Amniotic epithelial cell (primary cell): Measurements from ENCODE around the gene PLP2.
"Not testable (repeated sequence)": the region's sequence is repeated elsewhere in the genome, so short reads cannot be mapped to it uniquely, and the experiment has no call there.

Experiments used
- DNase-seq: peaks from one replicate; pipeline ENCODE4 v3.0.0-alpha.2; 2010; ENCODE audit warnings: low read depth

Gene PLP2

DNA sequence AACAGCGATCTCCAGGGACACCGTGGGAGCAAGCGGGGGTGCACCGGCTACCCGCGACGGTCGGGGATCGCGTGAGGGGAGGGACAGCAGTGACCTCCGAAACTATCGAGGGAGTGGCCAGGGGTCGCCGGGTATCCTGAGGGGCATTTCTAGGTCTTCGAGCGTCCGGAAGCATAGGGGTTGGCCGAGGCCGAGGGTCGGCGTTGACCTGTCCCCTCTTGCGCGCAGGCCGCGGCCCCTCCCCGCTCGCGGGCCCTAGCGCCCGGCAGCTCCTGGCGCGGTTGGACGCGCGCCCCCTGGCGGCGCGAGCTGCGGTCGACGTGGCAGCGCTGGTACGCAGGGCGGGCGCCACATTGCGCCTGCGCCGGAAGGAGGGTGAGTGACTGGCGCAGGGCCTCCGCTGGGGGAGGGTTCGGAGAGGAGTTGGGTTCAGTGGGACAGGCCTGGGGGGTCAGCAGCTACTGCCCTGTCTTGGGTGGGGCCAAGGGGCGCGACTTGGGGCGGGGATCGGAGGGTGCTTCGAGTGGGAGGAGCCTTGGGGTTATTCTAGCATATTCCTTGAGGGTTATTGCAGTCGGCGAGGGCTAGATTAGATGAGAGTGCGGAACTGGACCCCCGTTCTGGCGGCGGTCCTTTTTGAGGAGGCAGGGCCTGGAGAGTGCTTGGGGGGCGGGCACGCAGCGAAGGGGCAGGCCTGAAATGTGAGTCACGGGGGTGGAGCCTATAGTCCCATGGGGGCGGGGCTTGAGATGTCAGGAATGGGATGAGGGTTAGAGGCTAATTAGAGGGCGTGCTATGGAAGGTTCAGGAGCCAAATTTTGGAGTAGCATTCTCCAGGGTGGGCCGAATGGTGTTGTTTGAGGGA, 7.9 kb upstream of the PLP2 start:
- peak; percentile 77 for DNase-seq

DNA sequence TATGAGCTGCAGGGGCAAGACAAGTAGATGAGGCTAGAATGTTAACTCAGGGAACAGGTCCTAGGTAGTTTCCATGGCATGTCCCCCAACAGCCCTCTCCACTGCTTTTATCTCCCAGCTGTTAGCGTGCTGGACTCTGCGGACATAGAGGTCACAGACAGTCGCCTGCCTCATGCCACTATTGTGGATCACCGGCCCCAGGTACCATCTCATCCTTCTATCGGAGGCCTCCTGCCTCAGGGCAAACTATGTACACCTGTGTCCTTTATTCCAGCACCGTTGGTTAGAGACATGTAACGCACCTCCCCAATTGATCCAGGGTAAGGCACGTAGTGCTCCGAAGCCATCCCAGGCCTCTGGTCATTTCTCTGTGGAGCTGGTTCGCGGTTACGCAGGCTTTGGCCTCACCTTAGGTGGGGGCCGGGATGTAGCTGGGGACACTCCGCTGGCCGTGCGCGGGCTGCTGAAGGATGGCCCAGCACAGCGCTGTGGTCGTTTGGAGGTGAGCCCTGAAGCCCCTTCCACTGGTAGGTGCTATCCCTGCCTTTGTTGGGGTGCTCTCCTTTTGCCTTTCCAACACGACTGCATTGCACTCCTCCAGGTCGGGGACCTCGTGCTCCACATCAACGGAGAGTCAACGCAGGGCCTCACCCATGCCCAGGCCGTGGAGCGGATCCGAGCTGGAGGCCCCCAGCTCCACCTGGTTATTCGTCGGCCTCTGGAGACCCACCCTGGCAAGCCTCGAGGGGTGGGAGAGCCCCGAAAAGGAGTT, 6.9 kb upstream of the PLP2 start:
- no peak for DNase-seq

DNA sequence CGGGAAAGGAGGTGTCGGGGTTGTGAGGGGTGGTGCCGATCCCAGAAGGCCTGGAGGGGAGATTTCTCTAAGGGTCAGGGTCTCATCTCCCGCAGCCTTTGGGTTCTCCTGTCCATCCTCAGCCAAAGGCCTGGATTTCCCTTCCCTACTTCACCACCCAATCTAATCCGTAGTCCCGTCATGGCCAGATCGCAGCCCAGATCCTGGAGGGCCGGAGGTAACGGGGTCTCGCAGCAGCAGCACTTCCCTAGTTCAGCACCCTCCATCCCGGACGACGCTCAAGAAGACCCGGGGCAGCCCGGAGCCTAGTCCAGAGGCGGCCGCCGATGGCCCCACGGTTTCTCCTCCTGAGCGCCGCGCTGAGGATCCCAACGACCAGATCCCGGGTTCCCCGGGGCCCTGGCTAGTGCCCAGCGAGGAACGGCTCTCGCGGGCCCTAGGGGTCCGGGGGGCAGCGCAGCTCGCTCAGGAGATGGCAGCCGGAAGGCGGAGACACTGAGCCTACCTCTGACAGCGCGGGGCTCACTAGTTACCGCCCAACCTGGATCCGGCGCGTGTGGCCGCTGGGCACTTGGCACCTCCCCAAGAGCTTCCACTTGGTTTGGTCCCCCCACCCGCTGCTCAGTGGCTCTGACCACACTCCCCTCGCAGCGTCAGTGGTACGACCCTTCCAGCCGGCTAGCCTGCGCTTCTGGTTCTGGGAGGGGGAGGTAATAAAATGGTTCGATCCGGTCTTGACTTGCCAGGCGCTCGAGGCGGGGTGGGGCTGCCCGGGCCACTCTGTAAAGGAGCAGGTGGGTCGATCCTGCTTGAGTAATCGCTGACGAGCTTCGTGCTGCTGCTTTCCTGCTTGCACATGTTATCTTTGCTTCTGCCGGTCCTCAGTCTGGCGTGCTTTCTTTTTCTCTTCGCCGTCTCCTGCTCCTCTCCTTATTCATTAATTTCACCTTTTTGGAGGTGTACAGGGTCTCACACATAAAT, 5.5 kb upstream of the PLP2 start:
- DNase-seq = peak; percentile 70

DNA sequence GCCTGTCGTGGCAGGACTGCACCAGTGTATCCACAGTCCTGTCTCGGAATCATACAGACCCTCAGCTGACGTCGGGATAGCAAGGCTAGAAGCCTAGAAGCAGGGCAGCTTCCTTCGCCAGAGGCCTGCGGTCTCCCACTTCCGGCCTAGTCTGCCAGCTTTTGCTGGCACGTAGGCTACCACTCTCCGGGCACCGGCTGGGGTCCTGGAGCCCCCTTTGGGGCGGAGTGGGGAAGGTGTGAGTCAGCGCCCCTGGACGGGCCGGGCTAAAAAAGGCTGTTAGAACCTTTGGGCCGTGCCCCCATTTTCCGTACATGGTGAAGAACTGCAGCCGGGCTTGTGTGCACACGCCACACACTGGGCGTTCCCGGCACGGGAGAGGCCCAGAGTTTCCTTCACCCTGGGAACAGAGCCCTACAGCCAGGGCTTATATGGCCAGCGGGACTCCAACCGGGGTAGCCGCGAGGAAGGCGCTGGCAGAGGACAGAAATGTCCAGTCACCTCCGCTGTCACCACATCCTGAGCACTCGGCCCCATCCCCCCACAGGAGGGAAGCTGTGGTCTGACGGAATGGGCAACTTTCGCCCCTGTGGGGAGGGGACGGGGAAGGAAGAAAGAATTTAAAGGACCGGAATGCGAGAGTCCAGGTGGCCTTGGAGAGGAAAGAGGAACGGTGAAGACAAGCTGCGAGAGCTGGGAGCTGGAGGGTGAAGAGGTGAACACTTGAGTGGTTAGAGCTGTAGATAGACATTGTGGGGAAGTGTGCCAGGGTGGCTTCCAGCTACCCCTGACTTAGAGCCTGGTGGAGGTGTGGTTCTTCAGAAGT, 4.6 kb upstream of the PLP2 start:
- DNase-seq = peak; percentile 78

DNA sequence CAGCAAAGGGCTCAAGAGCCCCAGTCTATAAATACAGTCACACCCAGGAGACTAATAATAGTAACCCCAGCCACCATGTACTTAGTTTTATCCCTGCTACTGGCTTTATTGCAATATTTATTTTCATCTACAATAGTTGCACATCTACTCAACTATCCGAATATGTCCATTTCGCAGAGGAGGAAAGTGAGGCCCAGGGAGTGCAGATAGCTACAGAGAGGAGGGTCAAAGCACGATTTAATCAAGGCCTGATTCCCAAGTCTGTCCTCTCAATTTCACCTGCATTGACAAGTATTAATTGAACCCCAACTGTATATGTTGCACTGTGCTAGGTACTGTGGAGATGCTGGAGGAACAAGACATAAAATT, 4.0 kb upstream of the PLP2 start:
- no peak for DNase-seq

DNA sequence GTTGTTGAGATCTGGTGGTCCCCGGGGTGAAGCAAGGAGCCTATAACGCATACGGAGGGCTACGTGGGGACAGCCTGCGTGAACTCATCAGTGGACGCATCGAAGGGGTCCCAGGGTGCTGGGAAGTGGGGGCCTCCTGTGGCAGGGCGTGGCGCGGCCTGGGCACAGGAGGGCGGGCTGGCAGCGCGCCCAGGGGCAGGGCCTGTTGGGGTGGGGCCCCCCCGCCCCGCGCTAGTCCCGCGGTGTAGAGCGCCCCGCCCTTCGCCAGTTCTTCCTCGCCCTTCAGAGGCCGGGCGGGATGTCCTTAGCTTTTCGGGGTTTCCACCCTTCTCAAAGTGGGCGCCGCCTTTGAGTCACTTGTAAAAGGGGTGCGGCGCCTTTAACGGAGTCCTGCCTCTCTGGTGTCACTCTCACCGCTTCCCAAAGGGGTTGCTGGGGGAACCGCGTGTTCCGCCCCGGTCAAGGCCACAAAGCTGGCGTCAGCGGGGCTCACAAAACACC, 632 bp downstream of the PLP2 start:
- DNase-seq = peak; percentile 26

DNA sequence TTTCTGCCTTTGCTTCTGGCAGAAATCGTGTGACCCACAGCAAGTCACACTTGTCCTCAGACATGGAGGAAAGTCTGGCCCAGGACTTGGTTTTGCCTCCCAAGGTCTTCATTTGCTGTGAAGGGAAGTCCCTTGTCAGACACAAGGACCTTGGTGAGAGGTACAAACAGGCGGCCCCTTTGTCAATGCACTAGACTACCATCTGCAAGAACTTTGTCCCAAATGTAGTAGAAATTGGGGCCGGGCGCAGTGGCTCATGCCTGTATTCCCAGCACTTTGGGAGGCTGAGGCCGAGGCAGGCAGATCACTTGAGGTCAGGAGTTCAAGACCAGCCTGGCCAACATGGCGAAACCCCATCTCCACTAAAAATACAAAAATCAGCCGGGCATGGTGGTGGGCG, 1.8 kb downstream of the PLP2 start:
- DNase-seq = not testable (repeated sequence)

DNA sequence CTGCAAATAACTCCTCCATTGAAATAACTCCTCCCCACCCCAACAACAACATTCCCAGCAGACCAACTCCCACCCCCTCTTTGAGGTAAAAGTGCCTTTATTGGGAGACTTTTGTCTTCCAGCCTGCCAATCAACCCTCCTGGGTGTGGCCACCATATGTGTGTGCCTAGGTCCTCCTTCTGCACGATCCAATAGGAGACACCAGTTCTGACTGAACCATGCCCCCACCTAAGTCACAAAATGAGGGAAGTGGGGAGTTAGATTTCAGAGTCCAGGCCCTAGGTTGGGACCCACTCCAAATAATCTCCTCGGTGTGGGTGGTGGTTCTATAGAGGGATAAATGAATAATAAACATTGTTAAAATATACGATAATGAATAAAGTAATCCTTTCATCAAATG, 3.0 kb downstream of the PLP2 start:
- DNase-seq = no peak

DNA sequence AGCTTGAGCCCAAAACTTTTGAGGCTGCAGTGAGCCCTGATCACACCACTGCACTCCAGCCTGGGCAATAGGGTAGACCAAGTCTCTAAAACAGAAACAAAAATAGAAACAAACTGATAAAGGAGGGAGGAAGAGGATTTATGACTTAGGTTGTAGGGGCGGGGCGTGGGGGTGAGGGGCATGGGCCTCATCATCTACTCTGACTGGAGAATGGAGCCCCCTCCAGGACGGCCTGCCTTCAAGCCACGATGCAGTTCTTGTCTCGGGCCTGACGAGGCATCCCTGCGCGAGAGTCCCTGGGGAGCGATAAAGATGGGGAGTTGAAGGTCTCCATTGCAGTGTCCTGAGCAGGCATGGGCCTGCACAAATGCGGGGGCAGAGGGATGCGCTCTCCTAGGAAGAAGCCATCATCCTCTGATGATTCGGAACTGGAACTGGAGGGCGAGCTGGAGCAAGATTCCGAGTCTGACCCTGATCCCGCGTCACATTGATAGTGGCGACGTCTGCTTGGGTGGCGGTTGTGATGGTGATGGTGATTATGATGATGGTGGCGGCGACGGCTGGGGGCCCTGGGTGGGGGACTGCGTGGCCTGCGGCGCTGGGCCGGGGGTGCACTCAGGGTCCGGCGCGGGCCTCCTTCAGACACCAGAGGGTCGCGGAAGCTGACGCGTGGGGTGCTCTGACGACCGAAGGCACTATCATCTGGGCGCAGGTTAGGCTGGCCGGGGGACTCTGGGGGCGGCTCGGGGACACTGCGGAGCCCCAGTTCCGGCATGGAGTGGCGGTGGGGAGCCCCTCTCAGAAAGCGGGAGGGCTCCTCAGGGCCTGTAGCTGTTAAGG, 4.0 kb downstream of the PLP2 start:
- no peak for DNase-seq

DNA sequence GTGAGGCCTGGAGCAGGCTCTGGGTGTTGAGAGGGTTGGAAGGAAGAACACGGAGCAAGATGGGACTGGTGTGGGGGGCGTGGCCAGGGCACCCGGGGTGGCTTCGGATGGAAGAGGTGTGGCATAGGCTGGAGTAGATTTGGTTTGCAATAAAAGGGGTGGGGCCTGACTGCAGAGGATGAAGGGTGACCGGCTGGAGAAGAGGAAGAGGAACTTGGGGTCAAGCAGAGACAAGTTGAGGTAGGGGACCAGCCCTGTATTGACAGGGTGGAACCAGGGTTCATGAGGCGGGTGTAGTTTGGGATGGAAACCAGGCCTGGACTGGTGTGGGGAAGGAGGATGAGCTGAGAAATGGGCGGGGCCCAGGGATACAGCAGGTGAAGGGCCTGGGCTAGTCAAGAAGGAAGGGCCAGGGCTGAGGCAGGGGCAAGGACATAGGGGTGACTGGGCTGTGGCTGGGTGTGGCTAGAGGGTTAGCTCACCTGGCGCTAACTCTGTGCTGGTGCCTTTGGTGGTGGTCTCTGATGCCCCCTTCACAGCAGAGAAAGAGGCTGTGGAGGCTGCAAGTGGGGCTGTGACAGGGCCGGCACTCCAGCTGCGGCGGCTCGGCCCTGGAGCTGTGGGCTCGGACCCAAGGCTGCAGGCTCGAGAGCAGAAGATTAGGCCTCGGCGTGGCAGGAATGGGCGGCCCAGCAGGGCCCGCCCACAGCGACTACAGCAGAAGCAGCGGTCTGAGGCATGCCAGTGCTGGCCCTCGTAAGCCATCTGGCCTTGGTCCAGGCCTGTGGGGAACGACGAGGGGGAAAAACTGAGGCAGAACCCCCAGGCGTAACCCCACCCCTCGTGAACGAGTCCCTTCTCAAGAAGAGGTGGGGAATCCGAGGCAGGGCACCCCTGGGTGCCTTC, 5.0 kb downstream of the PLP2 start:
- DNase-seq = peak; percentile 28

DNA sequence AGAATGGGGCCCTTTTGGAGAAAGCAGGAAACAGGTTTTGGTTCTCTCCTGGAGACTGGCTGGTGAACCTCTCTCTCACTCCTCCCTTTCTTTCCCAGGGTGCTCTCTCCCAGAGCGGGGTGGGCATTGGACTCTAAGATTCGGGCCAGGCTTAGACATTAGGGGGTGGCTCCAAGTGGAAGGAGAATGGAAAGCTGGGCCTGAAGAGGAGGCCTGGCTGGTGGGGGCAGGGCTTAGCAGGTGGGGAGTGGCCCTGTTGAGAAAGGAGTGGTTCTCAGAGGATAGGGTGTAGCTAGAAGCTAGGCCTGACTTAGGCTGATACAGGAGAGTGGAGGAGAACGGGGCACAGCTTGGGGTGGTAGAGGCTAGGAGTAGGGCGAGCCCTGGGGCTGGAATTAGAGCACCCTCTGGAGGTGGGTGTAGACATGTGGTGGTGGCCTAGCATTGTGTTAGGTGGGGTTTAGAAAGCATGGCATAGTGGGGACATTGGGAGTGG, 5.7 kb downstream of the PLP2 start:
- peak; percentile 24 for DNase-seq

DNA sequence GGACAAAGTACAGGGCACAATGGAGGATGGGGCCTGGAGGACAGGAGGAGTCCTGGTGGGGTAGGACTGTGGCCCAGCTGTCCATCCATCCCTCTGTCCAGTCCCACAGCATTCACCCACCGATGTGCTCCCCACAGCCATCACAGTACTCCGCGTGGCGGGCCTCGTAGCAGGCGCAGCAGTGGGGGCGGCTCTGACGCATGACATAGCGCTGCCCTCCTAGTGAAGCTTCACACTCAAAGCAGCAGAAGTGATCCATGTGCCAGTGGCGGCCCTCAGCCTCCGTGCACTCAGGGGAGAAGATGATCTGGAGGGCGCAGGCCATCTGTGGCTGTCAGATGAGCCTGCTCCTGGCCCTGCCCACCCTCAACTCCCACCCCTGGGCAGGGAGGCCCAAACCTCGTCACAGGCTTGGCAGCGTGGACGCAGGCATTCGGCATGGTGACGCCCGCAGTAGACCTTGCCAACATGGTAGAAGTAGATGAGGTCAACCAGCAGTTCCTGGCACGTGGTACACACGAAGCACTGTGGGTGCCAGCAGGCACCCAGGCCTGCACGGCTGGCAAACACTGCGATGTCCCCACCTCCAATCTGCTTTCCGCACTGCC, 6.3 kb downstream of the PLP2 start:
- DNase-seq = no peak

DNA sequence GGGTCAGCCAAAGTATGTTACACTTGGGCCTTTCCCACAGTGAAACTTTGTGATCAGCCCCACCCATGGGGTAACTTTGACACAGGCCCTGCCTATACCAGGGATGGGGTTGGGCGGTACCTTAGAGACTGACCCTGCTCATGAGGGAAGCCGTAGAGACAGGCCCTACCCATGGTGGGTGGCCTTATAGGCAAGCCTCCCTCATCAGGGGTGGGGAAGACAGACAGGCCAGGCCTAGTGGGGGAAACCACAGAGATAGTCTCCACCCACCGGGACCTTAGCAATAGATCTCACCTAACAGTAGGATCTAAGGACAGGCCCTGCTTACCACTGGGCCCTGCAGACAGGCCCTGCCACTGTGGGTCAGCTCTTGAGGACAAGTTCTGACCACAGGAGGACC, 6.8 kb downstream of the PLP2 start:
- no peak for DNase-seq

DNA sequence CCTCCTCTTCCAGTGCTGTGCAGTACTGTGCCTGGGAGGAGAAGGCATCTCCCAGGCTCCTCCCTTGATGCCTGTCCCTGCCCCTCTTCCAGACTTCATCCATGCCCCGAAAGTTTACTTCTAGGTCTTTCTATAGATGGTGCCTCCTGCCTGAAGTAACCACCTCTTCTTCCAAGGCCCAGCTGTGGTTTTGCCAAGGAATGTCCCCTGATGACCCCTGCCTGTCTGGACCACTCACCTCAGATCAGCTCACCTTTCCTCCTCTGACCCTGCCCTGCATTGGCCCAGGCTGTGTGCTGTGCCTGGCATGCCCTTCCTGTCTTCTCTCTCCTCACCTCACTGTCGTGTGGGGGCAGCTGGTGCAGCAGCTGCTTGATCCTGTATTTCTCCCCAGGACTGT, 7.7 kb downstream of the PLP2 start:
- no peak for DNase-seq

DNA sequence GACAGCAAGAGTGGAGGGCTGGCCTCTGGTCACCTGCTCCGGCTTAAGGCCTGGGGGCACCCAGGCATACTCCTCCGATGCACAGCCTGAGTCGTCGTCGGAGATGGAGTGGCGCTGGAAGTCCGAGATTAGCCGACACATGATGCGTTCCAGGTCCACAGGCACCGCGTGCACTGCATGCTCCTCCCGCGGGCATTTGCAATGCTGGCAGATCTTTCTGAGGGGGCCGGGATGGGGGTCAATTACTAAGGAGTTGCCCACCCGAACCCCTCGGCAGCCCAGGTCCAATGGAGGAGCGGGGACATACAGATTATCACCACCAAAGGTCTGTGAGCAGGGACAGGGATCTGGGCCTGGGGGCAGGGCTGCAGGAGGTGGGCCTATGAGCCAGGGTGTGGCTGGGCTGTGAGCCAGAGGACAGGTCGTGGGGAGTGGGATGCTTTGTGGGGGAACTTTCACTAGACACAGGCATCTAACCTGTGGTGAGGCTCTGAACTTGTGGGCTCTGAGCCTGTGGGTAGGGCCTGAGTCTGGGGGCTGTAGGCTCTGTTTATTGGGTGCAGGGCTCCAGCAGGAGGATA, 12.1 kb downstream of the PLP2 start:
- no peak for DNase-seq

DNA sequence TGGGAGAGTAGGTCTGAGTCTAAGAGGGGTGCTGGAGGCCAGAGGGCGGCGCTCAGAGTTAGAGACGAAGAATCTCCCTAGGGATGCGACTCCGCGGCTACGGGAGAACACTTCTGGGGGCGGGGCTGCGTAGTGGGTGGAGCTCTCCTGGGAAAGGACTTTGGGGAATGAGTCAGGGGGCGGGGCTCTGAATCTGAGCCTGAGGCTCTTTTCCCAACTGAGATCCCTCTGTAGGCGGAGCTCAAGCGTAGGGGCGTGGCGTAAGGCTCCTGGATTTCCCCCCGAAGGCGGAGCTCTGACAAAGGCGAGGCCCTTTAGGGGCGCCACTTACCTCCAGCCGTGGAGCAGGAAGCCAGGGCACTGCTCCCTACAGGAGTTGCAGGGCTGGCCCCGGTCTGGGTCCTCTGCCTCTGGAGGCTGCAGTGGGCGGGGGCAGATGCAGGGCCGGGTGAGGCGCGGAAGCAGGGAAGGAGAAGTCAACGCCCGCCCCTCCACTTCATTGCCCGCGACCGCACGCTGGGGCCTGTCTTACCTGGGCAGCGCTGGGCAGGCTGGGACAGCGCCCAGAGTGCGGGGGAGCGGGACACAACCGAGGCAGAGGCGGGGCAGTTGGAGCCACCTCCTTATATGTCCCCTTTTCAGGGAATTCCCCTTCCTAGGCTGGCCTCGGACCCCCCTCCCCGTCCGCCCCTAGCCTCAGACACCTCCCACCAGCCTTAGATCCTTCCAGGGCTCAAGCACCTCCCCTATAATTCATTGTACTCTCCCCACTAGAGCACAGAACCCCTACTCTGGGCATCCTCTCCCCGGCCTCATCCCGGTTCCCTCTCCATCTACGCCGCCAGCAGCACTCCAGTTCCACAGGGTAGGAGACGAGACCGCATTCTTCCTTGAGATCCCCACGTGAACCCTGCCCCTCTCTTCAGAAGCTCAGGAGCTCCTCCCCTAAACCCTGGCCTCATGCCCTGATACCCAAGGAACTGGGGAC, 12.9 kb downstream of the PLP2 start:
- peak; percentile 86 for DNase-seq
